Measurements from ENCODE around the gene NR2E3. TPM values are rescaled to one million over a fixed set of nuclear protein-coding genes. Genes with fewer than 3 reads are reported as not detected.

NR2E3 gene
- total and polyA plus RNA-seq, 2 experiments from 2014 or later = 0.65 TPM; not detected in 1

- Histone ChIP-seq H3K27me3 (replicated peaks; ENCODE audit: insufficient read depth) (no peaks in the 10 kb centered on the region), H3K27ac (no peak overlapping the region), H3K9ac (no peak overlapping the region), H3K4me2 (ENCODE audit: unreplicated experiment) (no peak overlapping the region), H3K4me3 (no peak overlapping the region), H3K9me3 (ENCODE audit: low read depth) (no peaks in the 10 kb centered on the region), H3K36me3 (ENCODE audit: low read depth) (peaks cover 46% of the 10 kb centered on the region), H3K4me1 (ENCODE audit: insufficient read depth) (no peaks in the 10 kb centered on the region), H4K20me1 (ENCODE audit: insufficient read depth) (no peaks in the 10 kb centered on the region), H3K9me2 (ENCODE audit: insufficient read depth) (no peaks in the 10 kb centered on the region), H2AFZ (no peak overlapping the region), H3F3A (ENCODE audit: insufficient read depth) (no peaks in the 10 kb centered on the region), H3K79me2 (ENCODE audit: insufficient read depth) (no peaks in the 10 kb centered on the region)
- no peak for DNase-seq
- in situ Hi-C loops (cut with MboI) = no loop called here
- whole genome bisulfite sequencing, 2 experiments (ENCODE audit: low coverage in 1 of 2, low lambda C conversion rate in 2 of 2, missing lambda C conversion rate in 2 of 2) = 83 to 87% methylated on average over 5 of the region's 5 CpGs
- TF ChIP-seq EZH2phosphoT487 (IDR thresholded peaks at IDR 0.05; ENCODE audit: insufficient read depth, low read depth) = no peak
- TF ChIP-seq EZH2 (IDR thresholded peaks at IDR 0.05; ENCODE audit: insufficient read depth, poor library complexity, severe bottlenecking) = no peak
Measured at GRCh38 chr15:71821547-71822129, 11.3 kb downstream of the NR2E3 start.

GRCh38 chr15:71822890-71823630, 12.7 kb downstream of the NR2E3 start:
- no peak overlapping the region for H3K4me3 ChIP-seq
- no peaks in the 10 kb centered on the region for H3K4me1 ChIP-seq (ENCODE audit: insufficient read depth)
- no peaks in the 10 kb centered on the region for H3F3A ChIP-seq (ENCODE audit: insufficient read depth)
- no peak overlapping the region for H3K4me2 ChIP-seq (ENCODE audit: unreplicated experiment)
- 87 to 92% methylated on average over 3 of the region's 3 CpGs for WGBS, 2 experiments (ENCODE audit: low coverage in 1 of 2, low lambda C conversion rate in 2 of 2, missing lambda C conversion rate in 2 of 2)
- H2AFZ ChIP-seq = no peak overlapping the region
- H3K9ac ChIP-seq = no peak overlapping the region
- H3K27me3 ChIP-seq (replicated peaks; ENCODE audit: insufficient read depth) = no peaks in the 10 kb centered on the region
- DNase-seq = no peak
- TF ChIP-seq EZH2 (IDR thresholded peaks at IDR 0.05; ENCODE audit: insufficient read depth, poor library complexity, severe bottlenecking) = no peak
- TF ChIP-seq EZH2phosphoT487 (IDR thresholded peaks at IDR 0.05; ENCODE audit: insufficient read depth, low read depth) = no peak
- no peak overlapping the region for H3K27ac ChIP-seq
- H3K36me3 ChIP-seq (ENCODE audit: low read depth) = peaks cover 59% of the 10 kb centered on the region
- H3K79me2 ChIP-seq (ENCODE audit: insufficient read depth) = no peaks in the 10 kb centered on the region
- H3K9me3 ChIP-seq (ENCODE audit: low read depth) = no peaks in the 10 kb centered on the region
- in situ Hi-C loops (cut with MboI) = no loop called here
- no peaks in the 10 kb centered on the region for H3K9me2 ChIP-seq (ENCODE audit: insufficient read depth)
- H4K20me1 ChIP-seq (ENCODE audit: insufficient read depth) = no peaks in the 10 kb centered on the region

- no peak overlapping the region for H2AFZ ChIP-seq
- no peaks in the 10 kb centered on the region for H3K27me3 ChIP-seq (replicated peaks; ENCODE audit: insufficient read depth)
- no peak overlapping the region for H3K9ac ChIP-seq
- H3F3A ChIP-seq (ENCODE audit: insufficient read depth) = no peaks in the 10 kb centered on the region
- H3K4me2 ChIP-seq (ENCODE audit: unreplicated experiment) = no peak overlapping the region
- DNase-seq = no peak
- in situ Hi-C loops (cut with MboI) = no loop called here
- 41 to 46% methylated on average over 3 of the region's 3 CpGs for WGBS, 2 experiments (ENCODE audit: low coverage in 1 of 2, low lambda C conversion rate in 2 of 2, missing lambda C conversion rate in 2 of 2)
- TF ChIP-seq EZH2 (IDR thresholded peaks at IDR 0.05; ENCODE audit: insufficient read depth, poor library complexity, severe bottlenecking) (no peak), EZH2phosphoT487 (IDR thresholded peaks at IDR 0.05; ENCODE audit: insufficient read depth, low read depth) (no peak)
- no peaks in the 10 kb centered on the region for H4K20me1 ChIP-seq (ENCODE audit: insufficient read depth)
- H3K4me3 ChIP-seq = no peak overlapping the region
- no peaks in the 10 kb centered on the region for H3K9me3 ChIP-seq (ENCODE audit: low read depth)
- H3K9me2 ChIP-seq (ENCODE audit: insufficient read depth) = no peaks in the 10 kb centered on the region
- no peak overlapping the region for H3K27ac ChIP-seq
- no peaks in the 10 kb centered on the region for H3K4me1 ChIP-seq (ENCODE audit: insufficient read depth)
- H3K79me2 ChIP-seq (ENCODE audit: insufficient read depth) = no peaks in the 10 kb centered on the region
- H3K36me3 ChIP-seq (ENCODE audit: low read depth) = peaks cover 59% of the 10 kb centered on the region
Measured at GRCh38 chr15:71823801-71824200, 13.4 kb downstream of the NR2E3 start.

- 90 to 93% methylated on average over 4 of the region's 4 CpGs for WGBS, 2 experiments (ENCODE audit: low coverage in 1 of 2, low lambda C conversion rate in 2 of 2, missing lambda C conversion rate in 2 of 2)
- Histone ChIP-seq H3K27ac (no peak overlapping the region), H3K9me3 (ENCODE audit: low read depth) (no peaks in the 10 kb centered on the region), H3K4me1 (ENCODE audit: insufficient read depth) (no peaks in the 10 kb centered on the region), H3K4me3 (no peak overlapping the region), H3K79me2 (ENCODE audit: insufficient read depth) (no peaks in the 10 kb centered on the region), H3K36me3 (ENCODE audit: low read depth) (peaks cover 71% of the 10 kb centered on the region), H3K4me2 (ENCODE audit: unreplicated experiment) (no peak overlapping the region), H3K9ac (no peak overlapping the region), H2AFZ (no peak overlapping the region), H3F3A (ENCODE audit: insufficient read depth) (no peaks in the 10 kb centered on the region), H3K9me2 (ENCODE audit: insufficient read depth) (no peaks in the 10 kb centered on the region), H4K20me1 (ENCODE audit: insufficient read depth) (no peaks in the 10 kb centered on the region), H3K27me3 (replicated peaks; ENCODE audit: insufficient read depth) (no peaks in the 10 kb centered on the region)
- in situ Hi-C loops (cut with MboI) = no loop called here
- no peak for DNase-seq
- TF ChIP-seq EZH2 (IDR thresholded peaks at IDR 0.05; ENCODE audit: insufficient read depth, poor library complexity, severe bottlenecking) (no peak), EZH2phosphoT487 (IDR thresholded peaks at IDR 0.05; ENCODE audit: insufficient read depth, low read depth) (no peak)
Measured at GRCh38 chr15:71825021-71825730, 14.8 kb downstream of the NR2E3 start.
